A673 (cell line): ENCODE results near the gene KCNJ4.

Experiments
- CTCF ChIP-seq: fragments of 300-800, 200-600 bp; sonication (generic); conservative IDR thresholded peaks from 2 replicates; pipeline ENCODE4 v1.5.1; 2017; ENCODE audit warnings: low read depth, mild to moderate bottlenecking, antibody characterized with exemption, low read length, moderate library complexity, mixed read lengths
- EZH2 ChIP-seq: fragments of 200-600 bp; sonication (generic); IDR thresholded peaks from 2 replicates; pipeline ENCODE4 v1.6.1; 2017; ENCODE audit warnings: borderline replicate concordance, low read depth, mild to moderate bottlenecking, mixed read lengths, antibody characterized with exemption, low read length; ENCODE audit not compliant: poor library complexity, severe bottlenecking

GRCh38 chr22:38494498-38494897 is 39.5 kb upstream of the KCNJ4 start:
- TF ChIP-seq CTCF (no peak), EZH2 (no peak)
